Gastroesophageal sphincter (tissue), 4 donors: ENCODE measurements around the gene WNT7B. TPM values are rescaled to one million over a fixed set of nuclear protein-coding genes. Genes with fewer than 3 reads are reported as not detected.

Experiments used
- ATAC-seq: fragments of 150-250 bp; one replicate; pipeline ENCODE4 v1.9.1; 2016; ENCODE audit warnings: mild to moderate bottlenecking, moderate library complexity
- H3K27ac ChIP-seq, 4 donors: fragments of 200-600 bp; sonication (generic) in 3 of 4; 1 replicate in 3 of 4; 2 replicates in 1 of 4; pipeline ENCODE4 v1.5.1; 2016 to 2019
- H3K27me3 ChIP-seq: fragments of 200-600 bp; sonication (generic); one replicate; pipeline ENCODE4 v1.5.1; 2019
- H3K36me3 ChIP-seq, 2 donors: fragments of 200-600 bp; sonication (generic); one replicate each; pipeline ENCODE4 v1.5.1; 2019; ENCODE audit warnings: control low read depth in 1 of 2
- H3K4me1 ChIP-seq, 3 donors: fragments of 200-600 bp; sonication (generic); 1 replicate in 2 of 3; 2 replicates in 1 of 3; pipeline ENCODE4 v1.5.1; 2016 to 2019; ENCODE audit warnings: control low read depth in 2 of 3
- H3K4me3 ChIP-seq, 2 donors: fragments of 200-600 bp; sonication (generic); one replicate each; pipeline ENCODE4 v1.5.1; 2019; ENCODE audit warnings: mild to moderate bottlenecking in 1 of 2, moderate library complexity in 1 of 2
- H3K9me3 ChIP-seq, 3 donors: fragments of 200-600 bp; sonication (generic); one replicate each; pipeline ENCODE4 v1.5.1; 2017 to 2019; ENCODE audit warnings: control low read depth in 2 of 3
- EP300 ChIP-seq: sonication (generic); formaldehyde crosslinking; IDR thresholded peaks from one replicate; pipeline ENCODE4 v1.6.1; 2017; ENCODE audit warnings: antibody characterized with exemption, mild to moderate bottlenecking
- POLR2A ChIP-seq, 2 donors: fragments of 450-650 bp; IDR thresholded peaks; one replicate each; pipeline ENCODE4 v1.6.1; 2017; ENCODE audit warnings: antibody characterized with exemption in 2 of 2, mild to moderate bottlenecking in 2 of 2, moderate library complexity in 1 of 2
- POLR2AphosphoS5 ChIP-seq: sonication (generic); formaldehyde crosslinking; IDR thresholded peaks from one replicate; pipeline ENCODE4 v1.6.1; 2017; ENCODE audit warnings: antibody characterized with exemption
- WGBS, 2 donors: methylation state at CpG; one replicate each; pipeline ENCODE4 v1.1.5; 2018; ENCODE audit warnings: low coverage in 1 of 2; 5-methylcytosine and 5-hydroxymethylcytosine counted together
- total RNA-seq, 4 donors: library from RNA; depleted of rRNA; stranded (reverse); fragments of >200 nt; gene quantifications; one replicate each; pipeline ENCODE4 v1.1.0, GENCODE V29; 2016
- TF ChIP-seq, protein P1 (sequence below), 4 experiments: fragments of 200-600 bp in 2 of 4; fragments of 450-650 bp in 2 of 4; sonication (generic) in 1 of 4; IDR thresholded peaks; one replicate each; pipeline ENCODE4 v1.5.1; 2017 to 2019; ENCODE audit warnings: antibody characterized with exemption in 4 of 4, mild to moderate bottlenecking in 2 of 4, moderate library complexity in 2 of 4

The WNT7B gene
- total RNA-seq, 4 donors from 2014 or later: 1.2 TPM; not detected in 3

DNA sequence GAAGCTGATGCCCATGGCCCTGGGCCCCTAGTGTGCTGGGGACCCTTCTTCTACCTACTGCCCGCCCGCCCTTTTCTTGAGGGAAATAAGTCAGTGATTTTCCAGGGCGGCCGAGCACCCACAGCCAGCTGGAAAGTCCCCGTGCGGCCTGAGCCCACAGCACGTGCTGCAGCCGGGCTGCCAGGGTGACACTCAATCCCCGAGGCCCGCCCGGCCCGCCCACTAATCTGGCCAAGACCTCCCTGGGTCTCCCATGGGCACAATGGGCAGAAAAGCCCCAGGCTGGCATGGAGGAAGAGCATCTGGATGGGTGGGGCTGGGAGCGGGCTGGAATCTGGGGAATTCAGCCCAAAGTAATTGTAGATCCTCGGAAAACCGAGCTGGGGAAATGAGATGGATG is 24.8 kb downstream of the WNT7B start:
- no peak for ATAC-seq
- WGBS, 2 donors: 70% methylated on average over 2 of the region's 15 CpGs; no CpG with 5 or more reads in 1 of the 2 donors
- peaks cover 50% of the 10 kb centered on the region for H3K27me3 ChIP-seq
- no peak overlapping the region for H3K4me3 ChIP-seq
- no peak overlapping the region for H3K27ac ChIP-seq
- H3K4me1 ChIP-seq: no peaks in the 10 kb centered on the region
- H3K9me3 ChIP-seq: no peaks in the 10 kb centered on the region
- H3K36me3 ChIP-seq: no peaks in the 10 kb centered on the region
- no peak for TF ChIP-seq POLR2A (IDR thresholded peaks at IDR 0.05)
- TF ChIP-seq, protein P1, sequence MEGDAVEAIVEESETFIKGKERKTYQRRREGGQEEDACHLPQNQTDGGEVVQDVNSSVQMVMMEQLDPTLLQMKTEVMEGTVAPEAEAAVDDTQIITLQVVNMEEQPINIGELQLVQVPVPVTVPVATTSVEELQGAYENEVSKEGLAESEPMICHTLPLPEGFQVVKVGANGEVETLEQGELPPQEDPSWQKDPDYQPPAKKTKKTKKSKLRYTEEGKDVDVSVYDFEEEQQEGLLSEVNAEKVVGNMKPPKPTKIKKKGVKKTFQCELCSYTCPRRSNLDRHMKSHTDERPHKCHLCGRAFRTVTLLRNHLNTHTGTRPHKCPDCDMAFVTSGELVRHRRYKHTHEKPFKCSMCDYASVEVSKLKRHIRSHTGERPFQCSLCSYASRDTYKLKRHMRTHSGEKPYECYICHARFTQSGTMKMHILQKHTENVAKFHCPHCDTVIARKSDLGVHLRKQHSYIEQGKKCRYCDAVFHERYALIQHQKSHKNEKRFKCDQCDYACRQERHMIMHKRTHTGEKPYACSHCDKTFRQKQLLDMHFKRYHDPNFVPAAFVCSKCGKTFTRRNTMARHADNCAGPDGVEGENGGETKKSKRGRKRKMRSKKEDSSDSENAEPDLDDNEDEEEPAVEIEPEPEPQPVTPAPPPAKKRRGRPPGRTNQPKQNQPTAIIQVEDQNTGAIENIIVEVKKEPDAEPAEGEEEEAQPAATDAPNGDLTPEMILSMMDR (IDR thresholded peaks at IDR 0.05): no peak
- no peak for TF ChIP-seq EP300
- TF ChIP-seq POLR2AphosphoS5: no peak

DNA sequence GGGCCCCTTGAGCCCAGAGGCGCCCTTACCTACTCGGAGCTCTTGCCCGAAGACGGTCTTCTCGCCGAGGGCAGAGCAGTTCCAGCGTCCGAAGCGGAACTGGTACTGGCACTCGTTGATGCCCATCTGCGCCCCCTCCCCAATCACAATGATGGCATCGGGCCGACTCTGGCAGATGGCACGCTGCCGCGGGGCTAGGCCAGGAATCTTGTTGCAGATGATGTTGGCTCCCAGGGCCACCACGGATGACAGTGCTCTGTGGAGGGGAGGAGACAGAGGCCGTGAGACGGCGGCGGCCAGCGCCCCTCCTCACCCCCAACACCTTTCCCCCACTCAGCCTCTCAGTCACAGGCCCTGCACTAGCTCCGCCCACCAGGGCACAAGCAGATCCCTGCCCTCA is 27.1 kb downstream of the WNT7B start:
- Histone ChIP-seq H3K27ac (no peak overlapping the region), H3K4me3 (no peak overlapping the region), H3K4me1 (no peaks in the 10 kb centered on the region), H3K27me3 (peaks cover 35% of the 10 kb centered on the region), H3K36me3 (no peaks in the 10 kb centered on the region), H3K9me3 (no peaks in the 10 kb centered on the region)
- TF ChIP-seq EP300: no peak
- TF ChIP-seq, protein P1 (IDR thresholded peaks at IDR 0.05): no peak
- no peak for TF ChIP-seq POLR2A (IDR thresholded peaks at IDR 0.05)
- no peak for TF ChIP-seq POLR2AphosphoS5
- ATAC-seq: no peak
- WGBS, 2 donors: 90 to 100% methylated on average over 5 to 9 of the region's 23 CpGs

DNA sequence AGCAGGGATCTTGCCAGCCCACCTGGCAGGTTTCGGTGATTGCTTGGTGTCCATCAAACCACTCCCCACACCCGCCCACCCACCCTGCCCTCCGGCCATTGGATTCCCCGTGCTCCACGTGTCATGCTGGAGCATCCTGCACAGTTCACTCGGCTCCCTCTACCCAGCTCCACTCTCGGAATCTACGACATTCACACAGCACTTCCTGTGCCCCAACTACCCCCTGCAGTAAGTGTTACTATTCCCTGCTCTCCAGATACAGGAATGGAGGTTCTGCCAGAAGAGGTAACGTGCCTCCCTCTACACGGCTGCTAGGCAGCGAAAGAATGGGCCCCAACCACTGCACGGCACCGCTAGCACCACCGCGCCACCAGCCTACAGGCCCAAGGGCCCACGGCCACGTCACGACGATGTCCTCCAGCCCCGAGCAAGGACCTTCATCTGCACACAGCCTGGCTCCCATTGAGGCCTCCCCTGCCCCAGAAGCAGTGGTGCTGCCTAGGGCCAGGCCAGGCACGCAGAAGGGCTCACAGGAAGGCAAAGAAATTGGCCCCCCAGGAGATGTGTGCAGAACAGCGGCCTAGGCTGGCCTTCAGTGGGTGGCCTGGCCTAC is 27.6 kb downstream of the WNT7B start:
- Histone ChIP-seq H3K27ac (no peak overlapping the region), H3K4me1 (no peaks in the 10 kb centered on the region), H3K27me3 (peaks cover 29% of the 10 kb centered on the region), H3K36me3 (no peaks in the 10 kb centered on the region), H3K9me3 (no peaks in the 10 kb centered on the region), H3K4me3 (no peak overlapping the region)
- TF ChIP-seq EP300 (no peak), POLR2AphosphoS5 (no peak), POLR2A (IDR thresholded peaks at IDR 0.05) (no peak)
- TF ChIP-seq, protein P1 (IDR thresholded peaks at IDR 0.05): no peak
- WGBS, 2 donors: 80 to 100% methylated on average over 1 to 2 of the region's 22 CpGs
- ATAC-seq: no peak

DNA sequence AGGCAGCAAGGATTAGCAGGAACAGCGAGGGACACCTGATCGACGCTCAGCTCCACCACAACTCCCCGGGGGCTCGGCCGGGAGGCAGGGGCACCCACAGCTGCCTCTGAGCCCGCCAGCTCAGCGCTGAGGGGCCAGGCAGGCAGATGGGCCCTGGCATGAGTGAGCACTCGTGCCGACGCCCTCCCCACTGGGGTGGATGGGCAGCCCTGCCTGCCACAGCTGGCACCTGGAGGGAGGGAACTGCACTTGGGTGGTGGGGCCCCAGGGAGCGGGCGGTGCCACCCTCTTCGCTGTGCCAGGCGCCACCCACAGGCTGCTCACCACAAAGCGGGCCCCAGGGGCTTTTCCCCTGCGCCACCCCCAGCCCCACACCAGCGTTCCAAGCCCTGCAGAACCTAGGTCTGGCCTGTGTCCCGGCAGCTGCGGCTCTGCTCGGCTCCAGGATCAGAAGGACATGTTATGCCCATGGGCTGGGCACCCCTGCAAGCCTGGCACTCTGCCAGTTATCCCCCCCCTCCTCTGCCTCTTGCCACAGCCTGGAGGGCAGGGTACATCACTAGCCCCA is 28.8 kb downstream of the WNT7B start:
- Histone ChIP-seq H3K9me3 (no peaks in the 10 kb centered on the region), H3K27me3 (peaks cover 21% of the 10 kb centered on the region), H3K27ac (no peak overlapping the region), H3K36me3 (no peaks in the 10 kb centered on the region), H3K4me1 (no peaks in the 10 kb centered on the region), H3K4me3 (no peak overlapping the region)
- no peak for ATAC-seq
- no CpG with 5 or more reads among the region's 21 CpGs for WGBS, 2 donors
- TF ChIP-seq POLR2A (IDR thresholded peaks at IDR 0.05) (no peak), EP300 (no peak), POLR2AphosphoS5 (no peak)
- TF ChIP-seq, protein P1 (IDR thresholded peaks at IDR 0.05): no peak
